Heart left ventricle (tissue), 16 donors: ENCODE data around the gene EHF. TPM values are rescaled to one million over a fixed set of nuclear protein-coding genes. Genes with fewer than 3 reads are reported as not detected.

Experiments
- ATAC-seq, 4 donors: fragments of 200-7000 bp; cut with Tn5 transposase; one replicate each; pipeline ENCODE4 v1.9.1; 2020 to 2022; ENCODE audit warnings: moderate library complexity in 4 of 4, mild to moderate bottlenecking in 3 of 4, moderate number of reproducible peaks in 1 of 4
- DNase-seq, 5 donors: peaks; one replicate each; pipeline ENCODE4 v3.0.0-alpha.2; 2020
- H3K27ac ChIP-seq, 12 donors: fragments of 200-600 bp; sonication (generic) in 4 of 12; one replicate each; pipeline versions ENCODE4 v1.5.0 to v1.8.0; 2016 to 2022; ENCODE audit warnings: mild to moderate bottlenecking in 2 of 12
- H3K27me3 ChIP-seq, 9 donors: fragments of 200-600 bp; sonication (generic) in 2 of 9; one replicate each; pipeline versions ENCODE4 v1.5.1 to v1.8.0; 2016 to 2022; ENCODE audit warnings: mild to moderate bottlenecking in 3 of 9
- H3K36me3 ChIP-seq, 9 donors: fragments of 200-600 bp; sonication (generic) in 2 of 9; one replicate each; pipeline versions ENCODE4 v1.5.0 to v1.8.0; 2018 to 2022; ENCODE audit warnings: mild to moderate bottlenecking in 2 of 9
- H3K4me1 ChIP-seq, 12 donors: fragments of 200-600 bp; sonication (generic) in 4 of 12; one replicate each; pipeline versions ENCODE4 v1.5.0 to v1.8.0; 2016 to 2022; ENCODE audit warnings: mild to moderate bottlenecking in 3 of 12
- H3K4me3 ChIP-seq, 12 donors: fragments of 200-600 bp; sonication (generic) in 4 of 12; one replicate each; pipeline versions ENCODE4 v1.5.0 to v1.8.0; 2017 to 2022; ENCODE audit warnings: mild to moderate bottlenecking in 9 of 12, moderate library complexity in 4 of 12
- H3K9me3 ChIP-seq, 12 donors: fragments of 200-600 bp; sonication (generic) in 4 of 12; one replicate each; pipeline versions ENCODE4 v1.5.0 to v1.8.0; 2016 to 2022; ENCODE audit warnings: mild to moderate bottlenecking in 1 of 12
- CTCF ChIP-seq, 12 donors: fragments of 200-600 bp; sonication (generic) in 4 of 12; IDR thresholded peaks; one replicate each; pipeline versions ENCODE4 v1.5.0 to v1.8.0; 2018 to 2022; ENCODE audit warnings: antibody characterized with exemption in 12 of 12, mild to moderate bottlenecking in 5 of 12
- POLR2A ChIP-seq, 2 donors: fragments of 450-650 bp; IDR thresholded peaks; one replicate each; pipeline ENCODE4 v1.6.1; 2017; ENCODE audit warnings: antibody characterized with exemption in 2 of 2, mild to moderate bottlenecking in 2 of 2, moderate library complexity in 2 of 2
- WGBS, 4 donors: extraction: QIAGEN DNeasy Blood & Tissue Kit in 2 of 4; methylation state at CpG; one replicate each; pipeline versions ENCODE4 v1.1.5 to v1.1.7; 2013 to 2018; 5-methylcytosine and 5-hydroxymethylcytosine counted together
- intact Hi-C, 10 donors: fragments of 100-400 bp; cut with DNase I; formaldehyde crosslinking; loops; one replicate each; pipeline versions ENCODE4 v1.11.1 to v1.14.2; 2022
- polyA plus RNA-seq, 2 donors: library from polyadenylated mRNA; stranded (reverse); fragments of 200-250 nt; gene quantifications; one replicate each; pipeline ENCODE4 v1.2.3, GENCODE V29; 2013
- total RNA-seq, 9 donors: library from RNA; depleted of rRNA in 2 of 9; stranded (reverse); fragments of >200 nt in 2 of 9; fragmentation: NEBNext Ultra II Directional in 3 of 9; extraction: Animal tissue kit (Norgen Biotek cat#: 25700) in 3 of 9; gene quantifications; one replicate each; pipeline versions ENCODE4 v1.1.0 to v1.2.4, GENCODE V29; 2016 to 2023
- donor health status: ischemic (EF 13 %, LVEDD 7.1; RV severe dilation, severe dysfunction).
- donor health status: healthy with polysubstance abuse.
- donor health status: DM: no; HTN: yes; CAD: no.
- donor health status: DM: no; HTN: no; CAD: no.
- donor health status: ischemic (EF 25% LVEDD 6.9; RV normal size, moderate dysfunction).
- donor health status: ischemic (EF 25% LVEDD 5.7; RV mildly dilated, moderate dysfunction).
- donor health status: healthy.
- donor health status: DM: yes; HTN: yes; CAD: no.
- donor health status: ischemic (EF 35%, LVEDD 5.7; RV mildly dilated, moderate dysfunction).
- donor health status: nonischemic (EF 11% LVEDD 7.7; RV severe dilation, severe dysfunction).
- donor health status: DM: yes; HTN: yes; CAD: no.
- donor health status: PGD.
- donor health status: ischemic (EF 29% LVEDD 5.4; RV normal size, mild dysfunction).
- donor health status: nonischemic (EF 23%, LVEDD 6.1; RV moderate dilation, normal function).

Gene EHF
- total and polyA plus RNA-seq, 11 donors = 0.19 to 1.9 (median 0.67) TPM

- peaks cover 0 to 22% (median 5%) of the 10 kb centered on the region in 12 donors for H3K4me1 ChIP-seq
- H3K9me3 ChIP-seq = no peaks in the 10 kb centered on the region
- intact Hi-C loops = no loop called here
- DNase-seq (no peak), ATAC-seq (no peak)
- no peaks in the 10 kb centered on the region for H3K36me3 ChIP-seq
- 68 to 70% (median 70%) methylated on average over 2 of the region's 2 CpGs for WGBS, 4 donors
- no peak overlapping the region for H3K4me3 ChIP-seq
- no peak for TF ChIP-seq POLR2A (IDR thresholded peaks at IDR 0.05)
- H3K27me3 ChIP-seq = peaks cover 0 to 5% (median 0%) of the 10 kb centered on the region in 9 donors
- no peak overlapping the region for H3K27ac ChIP-seq
Measured at GRCh38 chr11:34620202-34620601, 691 bp upstream of the EHF start.

- H3K27ac ChIP-seq = no peak overlapping the region
- 87 to 94% (median 92%) methylated on average over 2 of the region's 2 CpGs for WGBS, 4 donors
- no peak overlapping the region for H3K4me3 ChIP-seq
- peaks cover 0 to 13% (median 0%) of the 10 kb centered on the region in 12 donors for H3K4me1 ChIP-seq
- intact Hi-C loops = no loop called here
- H3K27me3 ChIP-seq = peaks cover 0 to 5% (median 0%) of the 10 kb centered on the region in 9 donors
- no peaks in the 10 kb centered on the region for H3K36me3 ChIP-seq
- DNase-seq (no peak), ATAC-seq (no peak)
- TF ChIP-seq CTCF (IDR thresholded peaks at IDR 0.05) = no peak
- TF ChIP-seq POLR2A (IDR thresholded peaks at IDR 0.05) = no peak
- no peaks in the 10 kb centered on the region for H3K9me3 ChIP-seq
Measured at GRCh38 chr11:34621876-34622275, 983 bp downstream of the EHF start.

GRCh38 chr11:34623463-34623862, 2.6 kb downstream of the EHF start:
- Histone ChIP-seq H3K4me1 (no peaks in the 10 kb centered on the region), H3K27ac (no peak overlapping the region), H3K4me3 (no peak overlapping the region), H3K9me3 (no peaks in the 10 kb centered on the region), H3K27me3 (peaks cover 0 to 5% (median 0%) of the 10 kb centered on the region in 9 donors), H3K36me3 (no peaks in the 10 kb centered on the region)
- DNase-seq (no peak), ATAC-seq (no peak)
- TF ChIP-seq POLR2A (IDR thresholded peaks at IDR 0.05) = no peak
- TF ChIP-seq CTCF (IDR thresholded peaks at IDR 0.05) = no peak
- intact Hi-C loops = no loop called here
- WGBS, 4 donors = 87 to 91% (median 91%) methylated on average over 9 of the region's 9 CpGs

DNA sequence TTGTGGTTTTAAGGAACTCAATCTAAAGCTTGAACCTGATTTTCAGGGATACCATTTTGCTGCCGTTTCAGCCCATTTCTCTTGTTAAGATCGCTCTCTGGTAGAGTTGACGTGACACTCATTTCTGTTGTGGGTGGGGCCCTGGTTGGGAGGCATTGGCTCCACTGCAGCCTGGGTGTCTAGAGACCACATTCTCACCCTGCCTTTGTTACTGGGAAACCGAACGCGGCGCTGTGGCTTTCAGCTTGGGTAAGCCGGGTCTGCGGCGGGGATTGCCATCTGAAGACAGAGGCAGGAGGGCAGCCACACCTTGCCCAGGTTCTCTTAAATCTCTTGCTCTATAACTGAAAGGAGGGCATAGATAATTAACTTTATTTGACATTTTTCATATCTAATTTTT, 3.2 kb downstream of the EHF start:
- no peaks in the 10 kb centered on the region for H3K9me3 ChIP-seq
- 93 to 97% (median 97%) methylated on average over 10 of the region's 10 CpGs for WGBS, 4 donors
- H3K4me3 ChIP-seq = no peak overlapping the region
- no peaks in the 10 kb centered on the region for H3K36me3 ChIP-seq
- H3K4me1 ChIP-seq = no peaks in the 10 kb centered on the region
- TF ChIP-seq POLR2A (IDR thresholded peaks at IDR 0.05) (no peak), CTCF (IDR thresholded peaks at IDR 0.05) (no peak)
- H3K27me3 ChIP-seq = peaks cover 0 to 5% (median 0%) of the 10 kb centered on the region in 9 donors
- intact Hi-C loops = no loop called here
- no peak overlapping the region for H3K27ac ChIP-seq
- DNase-seq (no peak), ATAC-seq (no peak)

- DNase-seq (no peak), ATAC-seq (no peak)
- Histone ChIP-seq H3K27ac (no peak overlapping the region), H3K36me3 (no peaks in the 10 kb centered on the region), H3K4me1 (no peaks in the 10 kb centered on the region), H3K27me3 (peaks cover 0 to 5% (median 0%) of the 10 kb centered on the region in 9 donors), H3K9me3 (no peaks in the 10 kb centered on the region), H3K4me3 (no peak overlapping the region)
- intact Hi-C loops = no loop called here
- no peak for TF ChIP-seq POLR2A (IDR thresholded peaks at IDR 0.05)
- no peak for TF ChIP-seq CTCF (IDR thresholded peaks at IDR 0.05)
- WGBS, 4 donors = 87 to 92% (median 88%) methylated on average over 4 of the region's 4 CpGs
Measured at GRCh38 chr11:34625576-34625975, 4.7 kb downstream of the EHF start.
